Measurements from ENCODE around the gene USH1C.

The USH1C gene

GRCh38 chr11:17462940-17463339 lies 81.3 kb downstream of the USH1C start:
- no peak for DNase-seq

GRCh38 chr11:17460406-17460805 lies 83.8 kb downstream of the USH1C start:
- no peak for DNase-seq

- DNase-seq = no peak
These were observed 84.8 kb downstream of the USH1C start for GRCh38 chr11:17459236-17459896.

GRCh38 chr11:17458268-17458667 lies 85.9 kb downstream of the USH1C start:
- DNase-seq = no peak

- no peak for DNase-seq
These were observed 86.6 kb downstream of the USH1C start for GRCh38 chr11:17457396-17458173.

- no peak for DNase-seq
These were observed 91.5 kb downstream of the USH1C start for GRCh38 chr11:17452668-17453067.

- no peak for DNase-seq
These were observed 95.1 kb downstream of the USH1C start for GRCh38 chr11:17449158-17449557.

GRCh38 chr11:17446482-17446881 lies 97.7 kb downstream of the USH1C start:
- no peak for DNase-seq

- DNase-seq = no peak
These were observed 98.9 kb downstream of the USH1C start for GRCh38 chr11:17445240-17445795.

- no peak for DNase-seq
These were observed 100.1 kb downstream of the USH1C start for GRCh38 chr11:17443926-17444690.
